Body of pancreas (tissue), 4 donors: ENCODE data around the gene SPOCK1.

ENCODE experiments used
- CTCF ChIP-seq, 7 experiments: fragments of 450-650 bp in 4 of 7; fragments of 200-600 bp in 3 of 7; sonication (generic) in 3 of 7; IDR thresholded peaks; one replicate each; pipeline ENCODE4 v1.5.1; 2016 to 2019; ENCODE audit warnings: antibody characterized with exemption in 7 of 7
- POLR2A ChIP-seq, 3 donors: fragments of 450-650 bp; IDR thresholded peaks; one replicate each; pipeline ENCODE4 v1.6.1; 2016; ENCODE audit warnings: antibody characterized with exemption in 3 of 3, mild to moderate bottlenecking in 2 of 3

GRCh38 chr5:136985785-136986475, 513.2 kb downstream of the SPOCK1 start:
- TF ChIP-seq POLR2A (IDR thresholded peaks at IDR 0.05) (no peak), CTCF (IDR thresholded peaks at IDR 0.05) (no peak)
